ENCODE measurements around the gene ZNF214.
A peak's percentile ranks its signal among the peaks of the same experiment; 100 is the strongest.

The ZNF214 gene

GRCh38 chr11:7020183-7020917 is at the start of gene ZNF214, which contains the start of gene NLRP14:
Gene ZNF214, minus strand, starts transcription at chr11:7020346. Its CDS starts 17,511 bp downstream, at chr11:7002835.
Gene NLRP14, plus strand, starts transcription at chr11:7020479. Its CDS starts 18,108 bp downstream, at chr11:7038587.
- H3K27ac ChIP-seq = peak within 1 kb of the TSS; percentile 59
- peak within 1 kb of the TSS; percentile 53 for H3K4me3 ChIP-seq (ENCODE audit: low read depth, low read length)
- no peaks in the 10 kb centered on the region for H3K36me3 ChIP-seq
- no peaks in the 10 kb centered on the region for H3K27me3 ChIP-seq (ENCODE audit: insufficient read depth, low read depth, severe bottlenecking)
- TF ChIP-seq CTCF (IDR thresholded peaks at IDR 0.05; ENCODE audit: low read depth, low read length) = no peak
- H3K9me3 ChIP-seq (ENCODE audit: severe bottlenecking) = no peaks in the 10 kb centered on the region
- peak; percentile 94 for DNase-seq

GRCh38 chr11:7062534-7062933 is 42.4 kb upstream of the ZNF214 start:
- no peak overlapping the region for H3K27ac ChIP-seq

GRCh38 chr11:7060868-7061267 is 40.7 kb upstream of the ZNF214 start:
- TF ChIP-seq CTCF (IDR thresholded peaks at IDR 0.05; ENCODE audit: low read depth, low read length) = no peak
- Histone ChIP-seq H3K4me3 (ENCODE audit: low read depth, low read length) (no peak overlapping the region), H3K27ac (no peak overlapping the region), H3K27me3 (ENCODE audit: insufficient read depth, low read depth, severe bottlenecking) (no peaks in the 10 kb centered on the region), H3K36me3 (no peaks in the 10 kb centered on the region), H3K9me3 (ENCODE audit: severe bottlenecking) (no peaks in the 10 kb centered on the region)
- DNase-seq = no peak

More at GRCh38 chr11:7062534-7062933, 42.4 kb upstream of the ZNF214 start:
- H3K4me3 ChIP-seq (ENCODE audit: low read depth, low read length) = no peak overlapping the region
- no peaks in the 10 kb centered on the region for H3K9me3 ChIP-seq (ENCODE audit: severe bottlenecking)
- H3K36me3 ChIP-seq = no peaks in the 10 kb centered on the region
- no peak for DNase-seq
- no peaks in the 10 kb centered on the region for H3K27me3 ChIP-seq (ENCODE audit: insufficient read depth, low read depth, severe bottlenecking)
- TF ChIP-seq CTCF (IDR thresholded peaks at IDR 0.05; ENCODE audit: low read depth, low read length) = no peak

- Histone ChIP-seq H3K9me3 (ENCODE audit: severe bottlenecking) (no peaks in the 10 kb centered on the region), H3K4me3 (ENCODE audit: low read depth, low read length) (no peak overlapping the region), H3K36me3 (no peaks in the 10 kb centered on the region), H3K27me3 (ENCODE audit: insufficient read depth, low read depth, severe bottlenecking) (no peaks in the 10 kb centered on the region), H3K27ac (no peak overlapping the region)
- TF ChIP-seq CTCF (IDR thresholded peaks at IDR 0.05; ENCODE audit: low read depth, low read length) = no peak
- DNase-seq = no peak
Observed at GRCh38 chr11:7057641-7058040, 37.5 kb upstream of the ZNF214 start.

- Histone ChIP-seq H3K27ac (no peak overlapping the region), H3K9me3 (ENCODE audit: severe bottlenecking) (no peaks in the 10 kb centered on the region), H3K27me3 (ENCODE audit: insufficient read depth, low read depth, severe bottlenecking) (no peaks in the 10 kb centered on the region), H3K36me3 (no peaks in the 10 kb centered on the region), H3K4me3 (ENCODE audit: low read depth, low read length) (no peak overlapping the region)
- TF ChIP-seq CTCF (IDR thresholded peaks at IDR 0.05; ENCODE audit: low read depth, low read length) = no peak
- DNase-seq = no peak
Observed at GRCh38 chr11:7056828-7057513, 36.8 kb upstream of the ZNF214 start.

All from WERI-Rb-1 (cell line).